Trophoblast cell (in vitro differentiated cells and primary cell): ENCODE measurements around the gene PARD3B.
A peak's percentile ranks its signal among the peaks of the same experiment; 100 is the strongest.
"Not testable (repeated sequence)": the region's sequence is repeated elsewhere in the genome, so short reads cannot be mapped to it uniquely, and the experiment has no call there.

Source experiments
- DNase-seq, 2 donors: peaks; one replicate each; pipeline ENCODE4 v3.0.0-alpha.2; 2016
- H2AFZ ChIP-seq: 2 replicates; pipeline ENCODE4 v1.6.1; 2013; ENCODE audit warnings: low read length, moderate library complexity, mild to moderate bottlenecking; ENCODE audit not compliant: insufficient read depth, poor library complexity
- H2AK5ac ChIP-seq: 2 replicates; pipeline ENCODE4 v1.6.1; 2013; ENCODE audit warnings: mild to moderate bottlenecking, low read length
- H2BK120ac ChIP-seq: 2 replicates; pipeline ENCODE4 v1.6.1; 2013; ENCODE audit warnings: low read length, mild to moderate bottlenecking, moderate library complexity; ENCODE audit not compliant: insufficient read depth, poor library complexity
- H2BK12ac ChIP-seq: 2 replicates; pipeline ENCODE4 v1.6.1; 2013; ENCODE audit warnings: mild to moderate bottlenecking, low read length, moderate library complexity
- H2BK5ac ChIP-seq: 2 replicates; pipeline ENCODE4 v1.6.1; 2013; ENCODE audit warnings: low read length, low read depth, moderate library complexity, mild to moderate bottlenecking; ENCODE audit not compliant: poor library complexity
- H3K14ac ChIP-seq: 2 replicates; pipeline ENCODE4 v1.6.1; 2013; ENCODE audit warnings: mild to moderate bottlenecking, low read length
- H3K18ac ChIP-seq: 2 replicates; pipeline ENCODE4 v1.6.1; 2013; ENCODE audit warnings: mild to moderate bottlenecking, low read length
- H3K23ac ChIP-seq: 2 replicates; pipeline ENCODE4 v1.6.1; 2013; ENCODE audit warnings: low read length
- H3K27ac ChIP-seq: 2 replicates; pipeline ENCODE4 v1.5.1; 2013; ENCODE audit warnings: low read depth, mild to moderate bottlenecking, inconsistent platforms, low read length, moderate library complexity
- H3K27me3 ChIP-seq: 2 replicates; pipeline ENCODE4 v1.6.1; 2013; ENCODE audit warnings: inconsistent platforms, mild to moderate bottlenecking, low read length, moderate library complexity; ENCODE audit not compliant: insufficient read depth
- H3K36me3 ChIP-seq, 2 experiments: 1 replicate in 1 of 2; 2 replicates in 1 of 2; pipeline ENCODE4 v1.6.1; 2013; ENCODE audit warnings: low read length in 2 of 2, mild to moderate bottlenecking in 2 of 2, moderate library complexity in 1 of 2; ENCODE audit not compliant: insufficient read depth in 2 of 2, control insufficient read depth in 1 of 2
- H3K4ac ChIP-seq: 2 replicates; pipeline ENCODE4 v1.6.1; 2013; ENCODE audit warnings: low read depth, mild to moderate bottlenecking, low read length, moderate library complexity
- H3K4me1 ChIP-seq, 2 experiments: 1 replicate in 1 of 2; 2 replicates in 1 of 2; pipeline ENCODE4 v1.6.1; 2013; ENCODE audit warnings: low read length in 2 of 2, mild to moderate bottlenecking in 2 of 2, moderate library complexity in 1 of 2; ENCODE audit not compliant: insufficient read depth in 2 of 2, control insufficient read depth in 1 of 2
- H3K4me2 ChIP-seq: 2 replicates; pipeline ENCODE4 v1.6.1; 2013; ENCODE audit warnings: inconsistent platforms, mild to moderate bottlenecking, low read length, moderate library complexity
- H3K4me3 ChIP-seq: 2 replicates; pipeline ENCODE4 v1.5.1; 2013; ENCODE audit warnings: mild to moderate bottlenecking, low read depth, low read length, inconsistent platforms
- H3K79me1 ChIP-seq: one replicate; pipeline ENCODE4 v1.6.1; 2013; ENCODE audit warnings: low read length
- H3K79me2 ChIP-seq: 2 replicates; pipeline ENCODE4 v1.6.1; 2013; ENCODE audit warnings: low read length, mild to moderate bottlenecking; ENCODE audit not compliant: control insufficient read depth, insufficient read depth, poor library complexity
- H3K9ac ChIP-seq: 2 replicates; pipeline ENCODE4 v1.6.1; 2013; ENCODE audit warnings: mild to moderate bottlenecking, low read length
- H3K9me3 ChIP-seq: 2 replicates; pipeline ENCODE4 v1.6.1; 2013; ENCODE audit warnings: low read depth, mild to moderate bottlenecking, control low read depth, inconsistent platforms, low read length; ENCODE audit not compliant: insufficient read depth
- H4K12ac ChIP-seq: 2 replicates; pipeline ENCODE4 v1.6.1; 2013; ENCODE audit warnings: low read depth, mild to moderate bottlenecking, low read length, moderate library complexity
- H4K8ac ChIP-seq: 2 replicates; pipeline ENCODE4 v1.6.1; 2013; ENCODE audit warnings: low read depth, mild to moderate bottlenecking, low read length, moderate library complexity
- H4K91ac ChIP-seq: one replicate; pipeline ENCODE4 v1.6.1; 2013; ENCODE audit warnings: low read depth, mild to moderate bottlenecking, low read length, moderate library complexity
- WGBS: extraction: QIAGEN DNeasy Blood & Tissue Kit; methylation state at CpG from one replicate; pipeline ENCODE4 v1.1.7; 2013; ENCODE audit warnings: missing lambda C conversion rate; ENCODE audit not compliant: insufficient read length, insufficient coverage; ENCODE audit errors: extremely low coverage; 5-methylcytosine and 5-hydroxymethylcytosine counted together

Gene PARD3B

GRCh38 chr2:204550751-204551511 is 5.7 kb downstream of the PARD3B start:
- no peak overlapping the region for H3K18ac ChIP-seq
- WGBS: no CpG with 5 or more reads among the region's 3 CpGs
- H3K23ac ChIP-seq: no peak overlapping the region
- H3K79me1 ChIP-seq: no peaks in the 10 kb centered on the region
- no peak overlapping the region for H2BK120ac ChIP-seq
- H3K79me2 ChIP-seq: no peaks in the 10 kb centered on the region
- no peak overlapping the region for H4K12ac ChIP-seq
- H3K4me1 ChIP-seq: peaks cover 0 to 2% of the 10 kb centered on the region in 2 experiments
- no peak overlapping the region for H3K9ac ChIP-seq
- DNase-seq: peak; percentile 76 to 95
- H3K14ac ChIP-seq: no peak overlapping the region
- H3K27ac ChIP-seq: no peak overlapping the region
- H3K4ac ChIP-seq: no peak overlapping the region
- no peak overlapping the region for H2AK5ac ChIP-seq
- H3K9me3 ChIP-seq: peaks cover 1% of the 10 kb centered on the region
- H3K27me3 ChIP-seq: peaks cover 4% of the 10 kb centered on the region
- H2AFZ ChIP-seq: no peak overlapping the region
- no peak overlapping the region for H2BK5ac ChIP-seq
- no peak overlapping the region for H2BK12ac ChIP-seq
- H3K4me3 ChIP-seq: no peak overlapping the region
- H3K36me3 ChIP-seq: no peaks in the 10 kb centered on the region
- H4K8ac ChIP-seq: no peak overlapping the region
- H3K4me2 ChIP-seq: no peak overlapping the region
- H4K91ac ChIP-seq: no peak overlapping the region

GRCh38 chr2:204551512-204551863 is 6.2 kb downstream of the PARD3B start:
- WGBS: no CpG with 5 or more reads among the region's 3 CpGs
- Histone ChIP-seq H3K79me2 (no peaks in the 10 kb centered on the region), H3K23ac (no peak overlapping the region), H3K27ac (no peak overlapping the region), H3K4ac (no peak overlapping the region), H3K79me1 (no peaks in the 10 kb centered on the region), H2AK5ac (no peak overlapping the region), H3K9ac (no peak overlapping the region), H3K27me3 (peaks cover under 1% of the 10 kb centered on the region), H3K9me3 (no peaks in the 10 kb centered on the region), H2AFZ (no peak overlapping the region), H4K91ac (no peak overlapping the region), H3K4me1 (no peaks in the 10 kb centered on the region), H4K8ac (no peak overlapping the region), H4K12ac (no peak overlapping the region), H3K14ac (no peak overlapping the region), H3K36me3 (no peaks in the 10 kb centered on the region), H3K4me2 (no peak overlapping the region), H3K4me3 (no peak overlapping the region), H2BK12ac (no peak overlapping the region), H2BK120ac (no peak overlapping the region), H3K18ac (no peak overlapping the region), H2BK5ac (no peak overlapping the region)
- DNase-seq: no peak

- Histone ChIP-seq H3K18ac (no peak overlapping the region), H3K23ac (no peak overlapping the region), H3K4me2 (no peak overlapping the region), H2BK12ac (no peak overlapping the region), H3K9ac (no peak overlapping the region), H3K4me1 (no peaks in the 10 kb centered on the region), H3K14ac (no peak overlapping the region), H2AFZ (no peak overlapping the region), H3K27me3 (no peaks in the 10 kb centered on the region), H3K9me3 (no peaks in the 10 kb centered on the region), H3K4me3 (no peak overlapping the region), H4K91ac (no peak overlapping the region), H3K4ac (no peak overlapping the region), H2BK5ac (no peak overlapping the region), H4K8ac (no peak overlapping the region), H2AK5ac (no peak overlapping the region), H2BK120ac (no peak overlapping the region), H3K79me1 (no peaks in the 10 kb centered on the region), H3K36me3 (no peaks in the 10 kb centered on the region), H3K27ac (no peak overlapping the region), H4K12ac (no peak overlapping the region), H3K79me2 (no peaks in the 10 kb centered on the region)
- DNase-seq: no peak
- WGBS: no CpG with 5 or more reads among the region's 1 CpG
Measured at GRCh38 chr2:204557604-204558003, 12.3 kb downstream of the PARD3B start.

GRCh38 chr2:204559358-204559757 is 14.1 kb downstream of the PARD3B start:
- DNase-seq, H2BK120ac ChIP-seq, H2BK5ac ChIP-seq, H3K4me1 ChIP-seq, H2AFZ ChIP-seq, H3K79me1 ChIP-seq, H4K8ac ChIP-seq, H3K14ac ChIP-seq, H2BK12ac ChIP-seq, H3K23ac ChIP-seq, H3K36me3 ChIP-seq, H3K27ac ChIP-seq, H3K79me2 ChIP-seq, H3K4me2 ChIP-seq, H3K9me3 ChIP-seq, H3K9ac ChIP-seq, H3K18ac ChIP-seq, H3K27me3 ChIP-seq, H4K91ac ChIP-seq, H3K4me3 ChIP-seq, H2AK5ac ChIP-seq, H3K4ac ChIP-seq, H4K12ac ChIP-seq: not testable (repeated sequence)
